ENCODE results near the gene FAM180B. TPM values are rescaled to one million over a fixed set of nuclear protein-coding genes. Genes with fewer than 3 reads are reported as not detected.
A peak's percentile ranks its signal among the peaks of the same experiment; 100 is the strongest.

Gene FAM180B
- total and polyA plus RNA-seq, 12 donors = 0.16 to 0.38 (median 0.24) TPM; not detected in 9

- Histone ChIP-seq H3K9me3 (replicated peaks in 1 of 3) (no peaks in the 10 kb centered on the region), H3K27ac (no peak overlapping the region), H3K36me3 (replicated peaks in 1 of 2) (no peaks in the 10 kb centered on the region), H3K27me3 (no peaks in the 10 kb centered on the region), H3K4me1 (replicated peaks in 1 of 2) (peaks cover 0 to 3% of the 10 kb centered on the region in 2 donors), H3K4me3 (no peak overlapping the region)
- no peak for TF ChIP-seq CTCF (IDR thresholded peaks at IDR 0.05)
- TF ChIP-seq POLR2A (IDR thresholded peaks at IDR 0.05) = no peak
- intact Hi-C loops (cut with DNase I) = no loop called here
- 81 to 91% (median 82%) methylated on average over 3 of the region's 3 CpGs for whole genome bisulfite sequencing, 4 donors
- no peak for DNase-seq
These were observed 23.2 kb downstream of the FAM180B start for GRCh38 chr11:47609675-47610074.

DNA sequence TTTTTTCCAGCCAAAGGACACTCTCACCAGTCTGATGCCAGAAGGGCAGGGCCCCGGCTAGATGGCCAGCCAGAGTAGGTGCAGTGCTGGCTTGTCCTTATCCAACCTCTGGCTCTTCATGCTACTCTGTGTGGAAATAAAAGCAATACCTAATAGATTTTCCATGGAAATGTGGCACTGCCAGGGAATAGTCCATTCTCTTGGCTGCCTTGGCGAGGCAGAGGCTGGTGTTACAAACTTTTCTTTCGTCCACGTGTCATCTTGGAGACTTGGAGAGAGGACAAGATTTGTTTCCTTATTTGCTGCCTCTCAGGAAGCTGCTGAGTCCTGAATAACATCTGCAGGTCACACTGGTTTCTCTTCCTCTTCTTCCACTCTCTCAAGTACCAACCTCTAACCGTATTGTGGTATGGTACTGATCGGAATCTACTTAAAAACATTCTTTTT is 24.9 kb downstream of the FAM180B start:
- Histone ChIP-seq H3K27ac (no peak overlapping the region), H3K4me3 (no peak overlapping the region), H3K36me3 (replicated peaks in 1 of 2) (no peaks in the 10 kb centered on the region), H3K9me3 (replicated peaks in 1 of 3) (no peaks in the 10 kb centered on the region), H3K27me3 (no peaks in the 10 kb centered on the region), H3K4me1 (replicated peaks in 1 of 2) (peaks cover 0 to 3% of the 10 kb centered on the region in 2 donors)
- no peak for DNase-seq
- WGBS, 4 donors = 62 to 83% (median 69%) methylated on average over 6 of the region's 6 CpGs
- TF ChIP-seq CTCF (IDR thresholded peaks at IDR 0.05) (no peak), POLR2A (IDR thresholded peaks at IDR 0.05) (no peak)
- intact Hi-C loops (cut with DNase I) = no loop called here

DNA sequence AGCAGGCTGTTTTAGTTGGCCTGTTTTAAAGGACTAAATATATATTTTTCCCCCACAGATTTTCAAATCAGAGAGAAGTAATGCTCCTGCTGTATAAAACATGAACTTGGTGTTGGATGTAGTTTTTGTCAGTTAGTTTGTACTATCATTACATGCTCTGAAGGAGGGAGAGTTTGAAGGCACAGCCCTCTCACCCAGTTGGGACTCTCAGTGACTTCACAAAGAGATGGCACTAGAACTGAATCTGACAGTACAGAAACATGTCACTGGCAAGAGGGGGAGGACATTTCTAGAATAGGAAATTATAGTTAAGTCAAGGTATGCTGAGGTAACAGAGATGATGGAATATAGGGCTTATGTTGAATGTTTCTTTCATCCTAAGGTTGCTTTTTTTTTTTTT is 28.8 kb downstream of the FAM180B start:
- intact Hi-C loops (cut with DNase I) = no loop called here
- Histone ChIP-seq H3K27me3 (no peaks in the 10 kb centered on the region), H3K27ac (no peak overlapping the region), H3K4me3 (no peak overlapping the region), H3K9me3 (replicated peaks in 1 of 3) (no peaks in the 10 kb centered on the region), H3K4me1 (replicated peaks in 1 of 2) (peaks cover 0 to 10% of the 10 kb centered on the region in 2 donors), H3K36me3 (replicated peaks in 1 of 2) (peaks cover 0 to 17% of the 10 kb centered on the region in 2 donors)
- no peak for DNase-seq
- TF ChIP-seq POLR2A (IDR thresholded peaks at IDR 0.05) = no peak
- no peak for TF ChIP-seq CTCF (IDR thresholded peaks at IDR 0.05)

GRCh38 chr11:47616726-47617416 is 30.4 kb downstream of the FAM180B start:
- peak overlapping the region in 4 of 5 donors; percentile 13 to 30 (median 24) for H3K27ac ChIP-seq

More at GRCh38 chr11:47616726-47617416, 30.4 kb downstream of the FAM180B start:
- TF ChIP-seq POLR2A (IDR thresholded peaks at IDR 0.05) (no peak), CTCF (IDR thresholded peaks at IDR 0.05) (peak; percentile 53 to 93 (median 78))
- Histone ChIP-seq H3K27me3 (no peaks in the 10 kb centered on the region), H3K36me3 (replicated peaks in 1 of 2) (peaks cover 0 to 33% of the 10 kb centered on the region in 2 donors), H3K4me1 (replicated peaks in 1 of 2) (peaks cover 0 to 10% of the 10 kb centered on the region in 2 donors), H3K9me3 (replicated peaks in 1 of 3) (no peaks in the 10 kb centered on the region), H3K4me3 (no peak overlapping the region)
- 78 to 86% (median 84%) methylated on average over 10 of the region's 10 CpGs for WGBS, 4 donors
- intact Hi-C loops (cut with DNase I) = no loop called here
- peak; percentile 71 to 85 (median 78) for DNase-seq

Data from adrenal gland (tissue), 12 donors.